SIG-M5 (cell line): Measurements from ENCODE around the gene SCG3.
A peak's percentile ranks its signal among the peaks of the same experiment; 100 is the strongest.

Experiments
- DNase-seq: peaks from one replicate; lab custom pipeline; 2025; lab: John Stamatoyannopoulos, UW

Gene SCG3

GRCh38 chr15:51727141-51727897 is 46.0 kb downstream of the SCG3 start:
- no peak for DNase-seq

GRCh38 chr15:51731549-51732267 is 50.4 kb downstream of the SCG3 start:
- peak; percentile 85 for DNase-seq

GRCh38 chr15:51732646-51733045 is 51.3 kb downstream of the SCG3 start:
- no peak for DNase-seq

- DNase-seq: no peak
Observed at GRCh38 chr15:51735228-51736010, 54.1 kb downstream of the SCG3 start.

- DNase-seq: peak; percentile 22
Observed at GRCh38 chr15:51736069-51736468, 54.8 kb downstream of the SCG3 start.

- no peak for DNase-seq
Observed at GRCh38 chr15:51736751-51737521, 55.6 kb downstream of the SCG3 start.

- DNase-seq: no peak
Observed at GRCh38 chr15:51737522-51738305, 56.4 kb downstream of the SCG3 start, which contains the start of gene LYSMD2. LYSMD2 (minus strand) TSS chr15:51737655; CDS start chr15:51737622, 33 bp downstream.

- DNase-seq: no peak
Observed at GRCh38 chr15:51738553-51738952, 57.2 kb downstream of the SCG3 start.

- DNase-seq: no peak
Observed at GRCh38 chr15:51739061-51739712, 57.9 kb downstream of the SCG3 start.

GRCh38 chr15:51749307-51749706 is 68.0 kb downstream of the SCG3 start:
- DNase-seq: no peak

- no peak for DNase-seq
Observed at GRCh38 chr15:51750186-51750585, 68.9 kb downstream of the SCG3 start.

GRCh38 chr15:51750792-51751696 is 69.7 kb downstream of the SCG3 start, which contains the start of gene TMOD2:
TMOD2 (plus strand) TSS chr15:51751597; CDS start chr15:51766442, 14,845 bp downstream.
- DNase-seq: no peak

GRCh38 chr15:51751697-51752683 is 70.7 kb downstream of the SCG3 start:
- DNase-seq: no peak

- no peak for DNase-seq
Observed at GRCh38 chr15:51752888-51753287, 71.6 kb downstream of the SCG3 start.

- DNase-seq: no peak
Observed at GRCh38 chr15:51754267-51754666, 73.0 kb downstream of the SCG3 start.

- no peak for DNase-seq
Observed at GRCh38 chr15:51755790-51756189, 74.5 kb downstream of the SCG3 start.

GRCh38 chr15:51756482-51756881 is 75.2 kb downstream of the SCG3 start:
- peak; percentile 62 for DNase-seq

- no peak for DNase-seq
Observed at GRCh38 chr15:51757450-51757849, 76.1 kb downstream of the SCG3 start.
